Measurements from ENCODE around the gene FBXO17.
A peak's percentile ranks its signal among the peaks of the same experiment; 100 is the strongest.

Gene FBXO17

GRCh38 chr19:38959618-38960017 lies 15.9 kb downstream of the FBXO17 start:
- TF ChIP-seq CTCF (IDR thresholded peaks at IDR 0.05; ENCODE audit: extremely low read depth, missing control alignments), result no peak
- DNase-seq (ENCODE audit: low spot score), result no peak

- TF ChIP-seq CTCF (IDR thresholded peaks at IDR 0.05; ENCODE audit: extremely low read depth, missing control alignments), result no peak
- DNase-seq (ENCODE audit: low spot score), result no peak
Observed at GRCh38 chr19:38958301-38958700, 17.2 kb downstream of the FBXO17 start.

GRCh38 chr19:38956264-38956663 lies 19.3 kb downstream of the FBXO17 start:
- no peak for TF ChIP-seq CTCF (IDR thresholded peaks at IDR 0.05; ENCODE audit: extremely low read depth, missing control alignments)
- DNase-seq (ENCODE audit: low spot score), result no peak

GRCh38 chr19:38953677-38954076 lies 21.9 kb downstream of the FBXO17 start:
- no peak for TF ChIP-seq CTCF (IDR thresholded peaks at IDR 0.05; ENCODE audit: extremely low read depth, missing control alignments)
- DNase-seq (ENCODE audit: low spot score), result no peak

GRCh38 chr19:38952395-38953165 lies 23.0 kb downstream of the FBXO17 start:
- TF ChIP-seq CTCF (IDR thresholded peaks at IDR 0.05; ENCODE audit: extremely low read depth, missing control alignments), result no peak
- DNase-seq (ENCODE audit: low spot score), result peak; percentile 69

- no peak for TF ChIP-seq CTCF (IDR thresholded peaks at IDR 0.05; ENCODE audit: extremely low read depth, missing control alignments)
- DNase-seq (ENCODE audit: low spot score), result no peak
Observed at GRCh38 chr19:38951187-38951586, 24.4 kb downstream of the FBXO17 start.

GRCh38 chr19:38949580-38950367 lies 25.8 kb downstream of the FBXO17 start:
- no peak for TF ChIP-seq CTCF (IDR thresholded peaks at IDR 0.05; ENCODE audit: extremely low read depth, missing control alignments)
- DNase-seq (ENCODE audit: low spot score), result peak; percentile 92

Measured in GM20000 (cell line).